NCI-H526 treated with DMSO at 0.1 percent for 48 hours (cell line): ENCODE data around the gene VSX2.

ENCODE experiments used
- DNase-seq: peaks from one replicate; lab custom pipeline; 2025; lab: John Stamatoyannopoulos, UW

VSX2 gene

GRCh38 chr14:74221741-74222140, 17.5 kb upstream of the VSX2 start:
- no peak for DNase-seq

DNA sequence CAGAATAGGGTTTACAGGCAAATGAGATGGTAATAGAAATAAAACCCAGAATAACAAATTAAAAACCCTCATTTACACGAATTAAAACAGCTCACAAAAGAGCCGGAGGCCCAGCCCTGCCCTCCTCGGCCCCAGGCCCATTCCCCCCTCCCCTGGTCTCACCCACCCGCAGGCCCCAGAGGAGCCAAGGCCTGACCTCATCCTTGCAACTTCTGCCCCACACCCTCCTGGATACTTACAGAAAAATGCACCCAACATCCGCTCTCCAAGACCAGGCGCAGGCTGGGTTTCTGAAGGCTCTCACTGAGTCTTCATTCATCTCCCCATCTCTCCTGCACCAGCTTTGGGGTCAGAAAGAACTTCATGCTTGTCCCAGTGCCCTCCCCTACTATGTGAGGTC, 16.2 kb upstream of the VSX2 start:
- DNase-seq = no peak

DNA sequence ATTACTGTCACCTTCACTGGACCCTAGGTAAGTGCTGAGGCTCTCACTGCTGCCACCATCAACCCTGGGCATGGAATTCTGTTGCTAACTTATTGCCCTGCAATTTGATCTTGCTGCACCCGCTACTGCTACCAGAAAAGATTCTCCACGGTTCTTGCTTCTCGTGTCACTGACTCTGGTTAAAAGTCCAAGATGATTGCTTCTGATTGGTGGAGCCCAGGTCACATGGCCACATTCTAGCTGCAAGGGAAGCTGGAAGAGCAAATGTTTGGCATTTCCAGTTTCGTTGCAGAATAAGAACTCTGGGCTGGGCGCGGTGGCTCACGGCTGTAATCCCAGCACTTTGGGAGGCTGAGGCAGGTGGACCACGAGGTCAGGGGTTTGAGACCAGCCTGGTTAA, 7.5 kb upstream of the VSX2 start:
- DNase-seq = no peak

GRCh38 chr14:74235017-74235416, 4.2 kb upstream of the VSX2 start:
- DNase-seq = no peak

DNA sequence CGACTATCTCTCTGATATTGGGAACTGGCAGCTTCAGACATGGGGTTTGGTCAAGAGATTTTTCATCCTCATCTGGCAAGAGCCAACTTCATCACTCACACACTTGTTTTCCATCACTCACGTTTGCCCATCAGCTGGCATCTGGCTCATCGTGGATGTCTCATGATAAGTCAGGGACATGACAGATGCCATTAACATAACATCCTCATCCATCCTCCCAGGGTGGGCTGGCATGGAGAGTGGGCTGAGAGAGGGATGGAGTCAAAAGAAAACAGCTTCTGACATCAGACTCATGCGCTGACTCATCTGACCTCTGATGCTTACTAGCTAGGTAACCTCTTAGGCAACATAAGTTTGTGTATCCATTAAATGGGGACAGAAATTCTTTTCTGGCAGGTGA, 1.8 kb upstream of the VSX2 start:
- DNase-seq = no peak

GRCh38 chr14:74239848-74240793, 872 bp downstream of the VSX2 start:
- DNase-seq = no peak

DNA sequence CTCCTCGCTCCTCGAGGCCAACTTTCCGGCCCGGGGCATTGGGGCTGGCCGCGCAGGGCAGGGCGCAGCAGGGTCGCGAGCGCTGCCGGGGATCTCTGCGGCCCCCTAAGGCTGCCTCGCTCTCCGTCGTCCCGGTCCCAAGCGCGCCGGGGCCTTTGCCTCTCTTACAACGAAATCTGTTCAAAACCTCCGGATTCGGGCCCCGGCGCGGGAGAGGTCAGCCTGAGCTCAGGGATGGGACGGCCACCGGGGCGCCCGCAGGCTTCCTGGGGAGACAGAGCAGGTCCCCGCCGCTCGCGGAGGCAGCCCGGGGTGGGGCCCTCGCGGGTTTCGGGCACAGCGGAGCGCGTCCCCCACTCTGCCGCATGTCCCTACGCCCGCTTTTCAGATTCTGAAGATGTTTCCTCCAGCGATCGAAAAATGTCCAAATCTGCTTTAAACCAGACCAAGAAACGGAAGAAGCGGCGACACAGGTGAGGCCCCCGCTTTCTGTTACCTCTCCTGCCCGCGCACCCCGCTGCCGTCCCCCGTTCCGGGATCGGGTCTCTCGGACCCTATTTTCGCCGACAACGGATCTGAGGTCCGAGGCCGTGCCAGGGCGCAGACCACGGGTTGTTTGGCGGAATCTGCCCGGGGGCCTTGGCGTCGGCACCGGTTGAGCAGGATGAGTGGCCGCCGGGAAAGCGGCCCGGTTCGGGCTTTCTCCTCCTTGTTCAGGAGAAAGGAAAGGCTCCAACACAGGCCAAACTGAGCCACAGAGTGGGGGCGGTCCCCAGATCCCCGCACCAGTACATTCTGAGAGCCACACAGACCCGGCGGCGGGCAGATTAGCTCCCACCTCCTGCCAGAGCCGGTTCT, 1.8 kb downstream of the VSX2 start:
- DNase-seq = no peak

GRCh38 chr14:74241652-74242017, 2.4 kb downstream of the VSX2 start:
- DNase-seq = no peak

DNA sequence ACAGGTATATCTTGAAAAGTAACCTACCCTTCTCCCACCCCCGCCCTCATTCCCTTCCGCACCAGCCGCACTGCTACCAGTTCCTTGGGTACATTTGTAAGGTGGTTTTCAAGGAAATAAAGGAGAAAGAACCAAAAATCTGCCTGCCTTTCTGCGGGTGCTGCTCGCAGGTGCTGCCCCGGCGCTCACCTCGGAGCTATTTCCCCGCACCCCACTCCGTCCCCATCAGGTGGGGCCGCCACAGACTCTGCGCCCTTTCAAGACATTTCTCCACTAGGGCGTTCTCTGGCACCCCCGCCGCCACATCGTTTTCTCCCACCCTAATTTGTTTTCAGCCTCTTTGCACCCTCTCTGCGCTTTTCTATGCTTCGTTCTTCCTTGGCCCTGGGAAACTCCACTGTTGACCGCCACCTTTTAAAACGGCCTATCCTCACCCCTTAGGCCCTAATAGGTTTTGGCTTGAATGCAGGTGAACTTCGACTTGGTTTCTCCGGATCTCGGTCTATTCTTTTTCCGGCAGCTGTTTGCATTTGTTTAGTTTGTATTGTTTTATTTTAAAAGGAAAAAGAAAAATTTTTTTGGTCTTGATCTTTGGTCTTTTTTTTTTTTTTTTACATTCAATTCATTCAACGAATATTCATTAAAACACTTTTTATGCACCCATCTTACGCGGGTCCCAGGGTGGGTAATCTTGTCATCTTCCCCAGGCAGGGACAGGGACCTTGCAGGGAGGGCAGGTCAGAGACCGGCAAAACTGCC, 3.0 kb downstream of the VSX2 start:
- no peak for DNase-seq

DNA sequence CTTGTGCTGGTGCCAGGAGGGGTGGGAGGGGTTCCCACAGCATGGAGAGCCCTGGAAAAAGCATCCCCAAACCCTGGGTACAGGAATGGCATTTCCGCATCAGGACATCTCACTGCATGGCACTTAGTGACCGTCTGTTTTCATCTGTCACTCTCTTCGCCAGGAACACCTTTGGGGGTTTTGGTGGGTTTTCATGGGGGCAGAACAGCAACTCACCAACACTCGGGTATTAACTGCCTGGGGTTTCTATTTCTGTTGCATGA, 3.5 kb downstream of the VSX2 start:
- DNase-seq = no peak

- no peak for DNase-seq
Measured at GRCh38 chr14:74243051-74243450, 3.8 kb downstream of the VSX2 start.

DNA sequence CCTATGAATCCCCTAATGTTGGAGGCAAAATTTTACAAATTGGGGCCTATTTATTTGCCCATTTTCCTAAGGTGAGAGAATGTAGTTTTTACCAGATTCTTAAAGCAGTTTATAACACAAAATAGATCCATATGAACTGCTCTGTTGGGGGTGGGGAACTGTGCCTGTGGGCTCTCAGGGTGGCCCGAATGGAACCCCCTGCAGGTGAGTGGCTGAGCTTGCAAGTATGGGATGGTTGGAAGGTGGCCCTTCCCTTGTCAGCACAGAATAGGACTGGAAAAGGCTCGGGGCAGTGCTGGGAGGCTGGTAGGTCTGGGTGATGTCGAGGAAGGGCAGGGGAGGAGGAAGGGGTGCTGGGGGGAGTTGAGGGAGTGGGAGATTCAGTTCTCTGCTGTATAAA, 4.9 kb downstream of the VSX2 start:
- DNase-seq = no peak

DNA sequence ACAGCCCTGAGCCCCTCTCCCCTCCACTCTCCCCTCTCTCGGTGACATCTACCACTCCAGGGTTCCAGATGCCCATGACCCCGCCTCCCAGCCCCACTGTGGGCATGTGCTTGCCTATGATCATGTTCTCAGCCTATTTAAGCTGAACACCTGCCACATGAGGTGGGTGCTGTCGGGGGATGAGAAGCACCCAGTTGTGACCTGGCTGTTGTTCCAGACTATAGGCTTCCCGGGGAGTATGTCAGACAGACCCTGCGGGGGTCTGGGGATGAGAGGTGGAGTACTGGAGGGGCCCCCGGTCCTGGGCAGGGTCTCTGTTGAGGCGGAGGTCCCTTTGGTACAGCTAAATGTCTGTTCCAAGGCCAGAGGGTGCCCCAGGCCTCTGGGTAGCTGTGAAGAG, 6.0 kb downstream of the VSX2 start:
- no peak for DNase-seq

GRCh38 chr14:74246542-74246941, 7.3 kb downstream of the VSX2 start:
- no peak for DNase-seq

DNA sequence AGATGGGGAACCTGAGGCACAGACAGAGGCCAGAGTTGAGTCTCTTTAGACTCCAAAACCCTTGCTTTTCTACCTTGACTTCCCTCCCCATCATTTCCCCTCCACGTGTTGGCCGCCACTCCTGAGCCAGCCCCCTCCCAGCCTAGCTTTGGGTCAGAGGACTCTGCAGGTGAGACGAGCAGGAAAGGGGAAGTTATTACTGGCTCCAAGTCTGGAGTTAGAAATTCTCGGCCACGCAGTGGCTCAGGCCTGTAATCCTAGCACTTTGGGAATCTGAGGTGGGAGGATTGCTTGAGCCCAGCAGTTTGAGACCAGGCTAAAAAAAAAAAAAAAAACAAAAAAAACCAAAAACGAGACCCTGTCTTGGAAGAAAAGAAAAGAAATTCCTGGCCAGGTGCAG, 8.8 kb downstream of the VSX2 start:
- DNase-seq = no peak

DNA sequence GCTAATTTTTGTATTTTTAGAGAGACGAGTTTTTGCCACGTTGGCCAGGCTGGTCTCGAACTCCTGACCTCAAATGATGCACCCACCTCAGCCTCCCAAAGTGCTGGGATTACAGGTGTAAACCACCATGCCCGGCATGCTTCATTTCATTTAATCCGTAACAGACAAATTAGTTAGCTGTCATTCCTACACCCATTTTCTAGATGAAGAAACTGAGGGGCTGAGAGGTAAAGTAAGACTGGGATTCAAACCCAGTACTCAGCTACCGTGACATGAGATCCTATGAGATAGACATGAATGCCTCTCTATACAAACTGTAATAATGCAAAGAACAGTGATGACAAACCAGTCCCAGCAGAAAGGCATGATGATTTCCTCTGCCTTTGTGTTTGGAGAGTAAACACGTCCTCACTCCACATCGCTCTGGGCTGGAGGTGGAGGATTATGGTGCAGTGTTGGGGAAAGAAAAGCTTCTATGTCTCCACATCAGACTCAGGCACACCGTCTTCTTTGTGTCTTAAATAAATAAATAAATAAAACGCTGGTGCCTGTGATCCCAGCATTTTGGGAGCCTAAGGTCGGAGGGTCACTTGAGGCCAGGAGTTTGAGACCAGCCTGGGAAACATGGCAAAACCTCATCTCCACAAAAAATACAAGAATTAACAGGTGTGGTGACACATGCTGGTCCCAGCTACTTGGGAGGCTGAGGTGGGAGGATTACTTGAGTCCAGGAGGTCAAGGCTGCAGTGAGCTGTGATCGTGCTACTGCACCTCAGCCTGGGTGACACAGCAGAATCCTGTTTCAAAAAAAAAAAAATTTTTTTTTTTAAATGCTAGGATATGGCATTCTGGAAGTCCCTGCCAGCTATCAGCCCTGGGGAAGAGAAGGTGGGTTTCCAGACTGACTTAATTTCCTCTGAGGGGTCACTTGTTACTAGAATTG, 10.5 kb downstream of the VSX2 start:
- no peak for DNase-seq

- no peak for DNase-seq
Measured at GRCh38 chr14:74255281-74255680, 16.0 kb downstream of the VSX2 start.

DNA sequence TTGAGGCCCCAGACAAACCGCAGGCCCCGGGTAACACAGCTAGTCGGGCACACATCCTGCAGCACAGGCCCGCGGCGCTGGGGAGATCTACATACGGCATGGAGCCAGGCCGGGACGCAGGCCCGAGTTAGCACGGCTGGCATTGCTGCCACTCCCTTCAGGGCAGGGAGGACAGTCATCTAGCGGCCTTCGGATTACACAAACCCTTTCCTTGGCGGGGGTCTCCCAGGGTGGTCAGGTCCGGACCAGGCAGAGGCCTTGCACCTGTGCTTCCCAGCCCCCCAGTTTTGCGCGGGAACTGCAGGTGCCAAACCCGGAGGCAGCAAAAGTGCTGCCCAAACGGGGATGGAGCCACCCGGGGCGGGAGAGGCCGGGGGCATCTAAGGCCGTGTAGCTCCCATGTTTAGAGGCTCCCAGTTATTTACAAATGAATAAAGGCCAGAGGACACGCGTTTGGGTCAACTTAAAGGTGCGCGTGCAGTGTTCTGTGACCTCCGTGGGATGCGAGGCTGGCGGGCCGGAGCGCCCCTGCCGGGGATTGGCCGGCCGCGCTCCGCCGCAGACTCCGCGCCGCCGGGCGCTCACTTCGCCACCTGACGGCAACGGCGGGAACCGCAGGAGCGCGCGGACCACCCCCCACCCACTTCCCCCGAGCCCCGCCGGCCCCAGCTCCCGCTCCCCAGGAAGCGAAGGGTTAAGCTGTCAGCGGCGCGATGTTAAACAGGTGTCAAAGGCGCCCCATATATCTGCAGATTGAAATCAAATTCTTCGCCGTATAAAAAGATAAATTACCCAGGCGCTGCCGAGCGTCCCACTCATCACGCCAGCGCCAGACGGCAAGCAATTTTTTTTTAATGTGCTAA, 18.1 kb downstream of the VSX2 start:
- no peak for DNase-seq

DNA sequence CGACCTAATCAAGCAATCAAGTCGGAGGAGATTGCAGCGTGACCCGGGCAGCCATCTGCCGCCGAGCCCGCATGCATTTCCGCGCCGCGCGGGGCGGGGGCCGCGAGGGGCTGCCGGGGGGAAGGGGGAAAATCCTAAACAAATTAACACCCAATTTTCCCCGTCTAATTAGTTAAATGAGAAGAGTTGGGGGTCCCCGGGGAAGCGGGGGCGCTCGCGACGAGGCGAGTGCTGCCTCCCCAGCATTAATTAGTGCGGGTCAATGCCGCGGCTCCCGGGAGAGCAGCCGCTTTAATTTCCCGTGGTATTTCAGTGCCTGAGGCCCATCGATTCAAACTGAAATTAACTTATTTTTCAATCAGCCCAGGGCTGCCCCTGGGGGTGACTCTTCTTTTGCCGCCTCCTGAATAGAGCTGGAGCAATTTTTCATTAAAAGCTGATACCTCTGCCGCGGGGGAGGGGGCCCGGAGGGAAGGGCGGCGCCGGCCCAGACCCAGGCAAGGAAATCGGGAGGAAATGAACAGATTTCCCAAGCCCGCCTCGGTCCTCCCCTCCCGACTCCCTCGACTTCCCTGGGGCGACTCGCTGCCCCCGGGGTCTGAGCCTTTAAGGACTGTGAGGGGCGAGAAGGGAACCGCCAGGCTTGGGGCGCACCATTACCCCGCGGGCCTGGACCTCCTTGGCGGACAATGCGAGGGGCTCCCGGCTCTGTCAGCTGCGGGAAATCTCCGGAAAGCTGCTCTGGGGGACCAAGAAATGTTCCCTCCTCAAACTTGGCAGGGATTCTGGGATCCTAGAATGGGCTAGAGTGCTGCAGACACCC, 18.9 kb downstream of the VSX2 start:
- DNase-seq = no peak

DNA sequence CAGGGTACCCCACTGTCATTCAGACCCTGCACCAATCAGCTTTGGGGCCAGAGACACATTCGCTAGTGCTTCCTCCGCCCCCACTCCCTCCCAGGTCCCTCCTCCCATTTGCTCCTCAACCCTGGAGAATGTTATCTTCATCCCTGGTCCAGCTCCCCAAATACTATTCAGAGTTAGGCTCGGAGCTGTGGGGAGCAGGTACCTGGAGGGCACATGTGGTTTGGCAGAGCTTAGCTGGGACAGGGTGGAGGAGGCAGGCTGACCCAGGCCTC, 19.5 kb downstream of the VSX2 start:
- no peak for DNase-seq
